Caco-2 (cell line): Measurements from ENCODE around the gene ATE1. TPM values are rescaled to one million over a fixed set of nuclear protein-coding genes. Genes with fewer than 3 reads are reported as not detected.

Experiments used
- BruUV-seq: library from RNA; stranded (reverse); fragments of 400-500 nt; replicated peaks from 2 replicates; lab custom pipeline; 2021; lab: Mats Ljungman, UMichigan
- CTCF ChIA-PET: fragments of 300-600 bp; sonication (Branson Sonifier 250); formaldehyde crosslinking; loops from one replicate; lab custom pipeline; 2022; ENCODE audit warnings: antibody characterized with exemption; lab: Charles Lee
- POLR2A ChIA-PET: fragments of 300-600 bp; sonication (Branson Sonifier 250); formaldehyde crosslinking; loops from one replicate; lab custom pipeline; 2022; ENCODE audit warnings: antibody characterized with exemption; lab: Charles Lee
- DNase-seq, 2 experiments: peaks; one replicate each; pipeline versions ENCODE4 v3.0.0 to v3.0.0-alpha.2; 2020 to 2022
- H3K27me3 ChIP-seq: replicated peaks from 2 replicates; pipeline ENCODE4 v1.6.0; 2011; ENCODE audit warnings: low read length; ENCODE audit not compliant: control insufficient read depth, insufficient read depth
- H3K36me3 ChIP-seq: 2 replicates; pipeline ENCODE4 v1.5.1; 2011; ENCODE audit warnings: low read length; ENCODE audit not compliant: control insufficient read depth, insufficient read depth
- H3K4me1 ChIP-seq: fragments of 250-450 bp; sonication (Bioruptor Pico); 2 replicates; pipeline ENCODE4 v1.5.1; 2020; ENCODE audit warnings: mild to moderate bottlenecking
- H3K4me3 ChIP-seq: 2 replicates; pipeline ENCODE4 v1.5.1; 2011; ENCODE audit warnings: low read depth, mild to moderate bottlenecking, control low read depth, low read length
- H3K9me3 ChIP-seq: fragments of 250-450 bp; sonication (Bioruptor Pico); 2 replicates; pipeline ENCODE4 v1.5.1; 2020; ENCODE audit warnings: mild to moderate bottlenecking, moderate library complexity
- H3K27ac Mint-ChIP-seq: one replicate; pipeline ENCODE4 v1.8.0; 2022; ENCODE audit warnings: mixed read lengths; ENCODE audit not compliant: unreplicated experiment
- H3K27me3 Mint-ChIP-seq: one replicate; pipeline ENCODE4 v1.8.0; 2022; ENCODE audit warnings: mixed read lengths; ENCODE audit not compliant: insufficient read depth, unreplicated experiment
- H3K36me3 Mint-ChIP-seq: one replicate; pipeline ENCODE4 v1.8.0; 2022; ENCODE audit warnings: mild to moderate bottlenecking, mixed read lengths; ENCODE audit not compliant: insufficient read depth, unreplicated experiment
- H3K4me1 Mint-ChIP-seq: one replicate; pipeline ENCODE4 v1.8.0; 2022; ENCODE audit warnings: low read depth, mixed read lengths; ENCODE audit not compliant: unreplicated experiment
- H3K4me3 Mint-ChIP-seq: one replicate; pipeline ENCODE4 v1.8.0; 2022; ENCODE audit warnings: mild to moderate bottlenecking, moderate library complexity, mixed read lengths; ENCODE audit not compliant: unreplicated experiment
- H3K9me3 Mint-ChIP-seq: one replicate; pipeline ENCODE4 v1.8.0; 2022; ENCODE audit warnings: mixed read lengths; ENCODE audit not compliant: unreplicated experiment
- intact Hi-C: fragments of 100-400 bp; cut with micrococcal nuclease; formaldehyde crosslinking; loops from one replicate; pipeline ENCODE4 v1.10.0; 2022; ENCODE audit not compliant: unreplicated experiment
- total RNA-seq: library from RNA; stranded (reverse); gene quantifications from 2 replicates; pipeline ENCODE4 v1.2.3, GENCODE V29; 2022
- TF ChIP-seq, protein P1 (sequence below), 2 experiments: fragments of 200-600 bp in 1 of 2; IDR thresholded peaks; 1 replicate in 1 of 2; 2 replicates in 1 of 2; pipeline versions ENCODE4 v1.5.1 to v1.8.0; 2011 to 2022; ENCODE audit warnings: antibody characterized with exemption in 1 of 2, control low read depth in 1 of 2, inconsistent platforms in 1 of 2, low read depth in 1 of 2, low read length in 1 of 2, mild to moderate bottlenecking in 1 of 2, moderate library complexity in 1 of 2; ENCODE audit not compliant: insufficient read depth in 1 of 2, severe bottlenecking in 1 of 2, unreplicated experiment in 1 of 2

ATE1 gene
- total RNA-seq, 1 experiment from 2014 or later, result 75.2 TPM

DNA sequence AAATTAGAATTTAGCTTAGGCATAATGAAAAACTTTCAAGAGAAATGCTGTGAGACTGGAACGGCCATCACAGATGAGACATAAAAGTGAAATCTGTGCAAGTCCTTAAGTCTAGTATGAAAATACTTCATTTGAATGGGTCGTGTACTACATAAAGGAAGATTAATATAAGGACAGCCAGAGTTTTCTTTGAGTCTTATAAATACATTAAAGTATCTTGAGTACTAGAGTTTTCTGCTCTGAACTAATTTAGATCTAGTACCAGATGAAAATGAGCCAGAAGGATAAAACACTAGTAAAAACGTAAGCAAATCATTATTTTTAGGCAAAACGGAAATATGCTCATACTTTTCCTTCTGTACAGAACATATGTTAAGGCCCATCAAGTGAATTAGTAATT, 93.1 kb downstream of the ATE1 start:
- no peaks in the 10 kb centered on the region for H3K27me3 Mint-ChIP-seq
- CTCF ChIA-PET, result no interaction called here
- POLR2A ChIA-PET, result no interaction called here

DNA sequence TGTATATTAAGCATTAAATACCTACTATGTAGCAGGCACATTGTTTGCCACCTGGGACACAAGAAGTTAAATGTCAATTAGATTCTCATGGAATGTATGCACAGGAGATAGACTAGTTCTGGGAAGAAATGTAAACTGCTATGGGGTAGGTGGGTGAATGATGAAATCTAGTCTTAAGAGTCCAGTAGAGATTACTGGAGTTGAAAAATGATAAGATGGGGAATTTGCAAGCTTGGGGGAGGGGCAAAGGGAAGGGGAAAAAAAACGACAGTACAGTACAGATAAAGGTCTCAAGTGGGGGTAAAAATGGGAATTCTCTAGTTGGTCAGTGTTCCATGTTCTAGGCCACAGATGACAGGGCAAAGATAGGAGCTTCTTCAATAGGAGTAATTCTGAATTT, 94.4 kb downstream of the ATE1 start:
- Histone ChIP-seq H3K4me1 (peaks cover 54% of the 10 kb centered on the region), H3K36me3 (peaks cover 1% of the 10 kb centered on the region; the same call in 1 of the 2 replicates), H3K4me3 (no peak overlapping the region), H3K9me3 (0 out of 2 replicates have a peak, but pooled peaks cover 7% of the 10 kb centered on the region), H3K27me3 (no peaks in the 10 kb centered on the region)
- peak; percentile 62 to 64 for DNase-seq
- peaks cover 76% of the 10 kb centered on the region for H3K36me3 Mint-ChIP-seq
- TF ChIP-seq, protein P1, sequence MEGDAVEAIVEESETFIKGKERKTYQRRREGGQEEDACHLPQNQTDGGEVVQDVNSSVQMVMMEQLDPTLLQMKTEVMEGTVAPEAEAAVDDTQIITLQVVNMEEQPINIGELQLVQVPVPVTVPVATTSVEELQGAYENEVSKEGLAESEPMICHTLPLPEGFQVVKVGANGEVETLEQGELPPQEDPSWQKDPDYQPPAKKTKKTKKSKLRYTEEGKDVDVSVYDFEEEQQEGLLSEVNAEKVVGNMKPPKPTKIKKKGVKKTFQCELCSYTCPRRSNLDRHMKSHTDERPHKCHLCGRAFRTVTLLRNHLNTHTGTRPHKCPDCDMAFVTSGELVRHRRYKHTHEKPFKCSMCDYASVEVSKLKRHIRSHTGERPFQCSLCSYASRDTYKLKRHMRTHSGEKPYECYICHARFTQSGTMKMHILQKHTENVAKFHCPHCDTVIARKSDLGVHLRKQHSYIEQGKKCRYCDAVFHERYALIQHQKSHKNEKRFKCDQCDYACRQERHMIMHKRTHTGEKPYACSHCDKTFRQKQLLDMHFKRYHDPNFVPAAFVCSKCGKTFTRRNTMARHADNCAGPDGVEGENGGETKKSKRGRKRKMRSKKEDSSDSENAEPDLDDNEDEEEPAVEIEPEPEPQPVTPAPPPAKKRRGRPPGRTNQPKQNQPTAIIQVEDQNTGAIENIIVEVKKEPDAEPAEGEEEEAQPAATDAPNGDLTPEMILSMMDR (IDR thresholded peaks at IDR 0.05; ENCODE audit: insufficient read depth in 1 of 2, low read depth in 1 of 2, low read length in 1 of 2, severe bottlenecking in 1 of 2, unreplicated experiment in 1 of 2), result no peak
- POLR2A ChIA-PET, result interaction anchor here (0.6 kb wide), 1 partner anchor 468 kb away, joined by 6 read pairs; no protein-coding TSS in a partner anchor
- CTCF ChIA-PET, result interaction anchor here (0.6 to 1.1 kb wide), 2 partner anchors 61 to 101 kb away, joined by 3 to 6 read pairs; no protein-coding TSS in a partner anchor
- no TSS peak for BruUV-seq
- H3K27ac Mint-ChIP-seq, result peak overlapping the region; percentile 46
- H3K9me3 Mint-ChIP-seq, result peaks cover 6% of the 10 kb centered on the region
- intact Hi-C loops, result loop anchor here (1.0 to 5.0 kb wide), 2 partner anchors 59 to 146 kb away; no protein-coding TSS in a partner anchor
- H3K4me1 Mint-ChIP-seq, result peaks cover 53% of the 10 kb centered on the region
- peak overlapping the region; percentile 4 for H3K4me3 Mint-ChIP-seq
- H3K27me3 Mint-ChIP-seq, result no peaks in the 10 kb centered on the region

More for the DNA sequence above, 93.1 kb downstream of the ATE1 start:
- TF ChIP-seq, protein P1 (IDR thresholded peaks at IDR 0.05; ENCODE audit: insufficient read depth in 1 of 2, low read depth in 1 of 2, low read length in 1 of 2, severe bottlenecking in 1 of 2, unreplicated experiment in 1 of 2), result no peak
- Mint-ChIP-seq H3K4me3 (no peak overlapping the region), H3K9me3 (peaks cover 6% of the 10 kb centered on the region), H3K4me1 (peaks cover 53% of the 10 kb centered on the region), H3K27ac (peak overlapping the region; percentile 46), H3K36me3 (peaks cover 68% of the 10 kb centered on the region)
- no peak overlapping the region for H3K4me3 ChIP-seq
- no TSS peak for BruUV-seq
- peaks cover 54% of the 10 kb centered on the region for H3K4me1 ChIP-seq
- intact Hi-C loops, result loop anchor here (5.0 kb wide), 1 partner anchor 147 kb away; no protein-coding TSS in a partner anchor
- peaks cover 3% of the 10 kb centered on the region; the same call in 1 of the 2 replicates for H3K36me3 ChIP-seq
- H3K9me3 ChIP-seq, result 0 out of 2 replicates have a peak, but pooled peaks cover 7% of the 10 kb centered on the region
- no peak for DNase-seq
- no peaks in the 10 kb centered on the region for H3K27me3 ChIP-seq

DNA sequence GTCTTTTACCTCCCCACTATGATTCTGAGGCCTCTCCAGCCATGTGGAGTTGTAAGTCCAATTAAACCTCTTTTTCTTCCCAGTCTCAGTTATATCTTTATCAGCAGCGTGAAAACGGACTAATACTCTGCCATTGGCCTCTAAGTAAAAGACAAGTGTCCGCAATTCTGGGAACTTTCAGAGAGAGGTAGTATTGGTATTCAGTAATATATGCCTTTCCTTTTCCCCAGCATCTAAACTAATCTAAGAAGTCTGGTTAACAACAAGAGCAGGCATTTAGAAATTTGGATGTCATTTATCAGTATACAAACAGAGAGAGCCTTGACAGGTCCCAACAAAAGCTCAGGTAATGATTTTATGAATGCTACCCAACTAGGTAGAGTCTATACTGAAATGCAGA, 95.2 kb downstream of the ATE1 start:
- TF ChIP-seq, protein P1 (IDR thresholded peaks at IDR 0.05; ENCODE audit: insufficient read depth in 1 of 2, low read depth in 1 of 2, low read length in 1 of 2, severe bottlenecking in 1 of 2, unreplicated experiment in 1 of 2), result no peak
- no peak overlapping the region for H3K4me3 ChIP-seq
- peaks cover 6% of the 10 kb centered on the region for H3K9me3 Mint-ChIP-seq
- H3K36me3 Mint-ChIP-seq, result peaks cover 75% of the 10 kb centered on the region
- peak overlapping the region; percentile 4 for H3K4me3 Mint-ChIP-seq
- no TSS peak for BruUV-seq
- intact Hi-C loops, result loop anchor here (1.0 to 5.0 kb wide), 2 partner anchors 58 to 145 kb away; no protein-coding TSS in a partner anchor
- peaks cover 3% of the 10 kb centered on the region; the same call in 1 of the 2 replicates for H3K36me3 ChIP-seq
- 0 out of 2 replicates have a peak, but pooled peaks cover 7% of the 10 kb centered on the region for H3K9me3 ChIP-seq
- H3K27ac Mint-ChIP-seq, result peak overlapping the region; percentile 46
- POLR2A ChIA-PET, result interaction anchor here (0.6 kb wide), 1 partner anchor 467 kb away, joined by 6 read pairs; no protein-coding TSS in a partner anchor
- peaks cover 54% of the 10 kb centered on the region for H3K4me1 ChIP-seq
- peaks cover 53% of the 10 kb centered on the region for H3K4me1 Mint-ChIP-seq
- no peak for DNase-seq
- H3K27me3 Mint-ChIP-seq, result no peaks in the 10 kb centered on the region
- CTCF ChIA-PET, result interaction anchor here (0.8 kb wide), 1 partner anchor 26 kb away, joined by 3 read pairs; no protein-coding TSS in a partner anchor
- no peaks in the 10 kb centered on the region for H3K27me3 ChIP-seq
